Right lobe of liver (tissue), 4 donors: Measurements from ENCODE around the gene DAPK1.

Experiments used
- POLR2A ChIP-seq: fragments of 450-650 bp; IDR thresholded peaks from one replicate; pipeline ENCODE4 v1.6.1; 2017; ENCODE audit warnings: antibody characterized with exemption, mild to moderate bottlenecking
- TF ChIP-seq, protein P1 (sequence below), 4 donors: fragments of 200-600 bp in 3 of 4; fragments of 450-650 bp in 1 of 4; IDR thresholded peaks; one replicate each; pipeline versions ENCODE4 v1.5.1 to v1.8.0; 2016 to 2022; ENCODE audit warnings: antibody characterized with exemption in 4 of 4, mild to moderate bottlenecking in 2 of 4
- donor health status: DM: no; HTN: no; CAD: no.
- donor health status: DM: no; HTN: no; CAD: no.
- donor health status: DM: no; HTN: yes; CAD: no.

DNA sequence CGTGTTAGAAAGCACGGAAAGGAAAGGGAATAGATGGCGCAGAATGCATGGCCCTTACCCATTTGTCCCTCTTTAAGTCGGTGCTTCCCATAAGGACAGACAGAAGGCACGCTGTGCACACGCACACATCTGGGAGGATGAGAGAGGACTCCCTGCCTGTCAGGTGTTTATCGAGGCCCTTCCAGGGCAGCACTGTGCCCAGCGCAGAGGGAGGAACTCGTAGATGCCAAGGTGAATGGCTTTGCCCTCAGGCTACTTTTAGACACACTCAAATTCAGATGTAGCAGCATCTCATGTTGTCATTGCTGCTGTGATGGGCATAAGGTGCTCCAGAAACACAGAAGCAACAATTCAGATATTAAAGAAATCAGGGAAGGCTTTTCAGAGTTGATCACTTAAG, 158.1 kb downstream of the DAPK1 start:
- TF ChIP-seq, protein P1, sequence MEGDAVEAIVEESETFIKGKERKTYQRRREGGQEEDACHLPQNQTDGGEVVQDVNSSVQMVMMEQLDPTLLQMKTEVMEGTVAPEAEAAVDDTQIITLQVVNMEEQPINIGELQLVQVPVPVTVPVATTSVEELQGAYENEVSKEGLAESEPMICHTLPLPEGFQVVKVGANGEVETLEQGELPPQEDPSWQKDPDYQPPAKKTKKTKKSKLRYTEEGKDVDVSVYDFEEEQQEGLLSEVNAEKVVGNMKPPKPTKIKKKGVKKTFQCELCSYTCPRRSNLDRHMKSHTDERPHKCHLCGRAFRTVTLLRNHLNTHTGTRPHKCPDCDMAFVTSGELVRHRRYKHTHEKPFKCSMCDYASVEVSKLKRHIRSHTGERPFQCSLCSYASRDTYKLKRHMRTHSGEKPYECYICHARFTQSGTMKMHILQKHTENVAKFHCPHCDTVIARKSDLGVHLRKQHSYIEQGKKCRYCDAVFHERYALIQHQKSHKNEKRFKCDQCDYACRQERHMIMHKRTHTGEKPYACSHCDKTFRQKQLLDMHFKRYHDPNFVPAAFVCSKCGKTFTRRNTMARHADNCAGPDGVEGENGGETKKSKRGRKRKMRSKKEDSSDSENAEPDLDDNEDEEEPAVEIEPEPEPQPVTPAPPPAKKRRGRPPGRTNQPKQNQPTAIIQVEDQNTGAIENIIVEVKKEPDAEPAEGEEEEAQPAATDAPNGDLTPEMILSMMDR (IDR thresholded peaks at IDR 0.05) = no peak
- TF ChIP-seq POLR2A = no peak
